Raji (cell line): ENCODE measurements around the gene HYAL1.

ENCODE experiments used
- POLR2A ChIP-seq: IDR thresholded peaks from 2 replicates; pipeline ENCODE4 v1.6.1; 2011; ENCODE audit warnings: low read depth, low read length, control low read depth; ENCODE audit not compliant: insufficient read depth

HYAL1 gene

DNA sequence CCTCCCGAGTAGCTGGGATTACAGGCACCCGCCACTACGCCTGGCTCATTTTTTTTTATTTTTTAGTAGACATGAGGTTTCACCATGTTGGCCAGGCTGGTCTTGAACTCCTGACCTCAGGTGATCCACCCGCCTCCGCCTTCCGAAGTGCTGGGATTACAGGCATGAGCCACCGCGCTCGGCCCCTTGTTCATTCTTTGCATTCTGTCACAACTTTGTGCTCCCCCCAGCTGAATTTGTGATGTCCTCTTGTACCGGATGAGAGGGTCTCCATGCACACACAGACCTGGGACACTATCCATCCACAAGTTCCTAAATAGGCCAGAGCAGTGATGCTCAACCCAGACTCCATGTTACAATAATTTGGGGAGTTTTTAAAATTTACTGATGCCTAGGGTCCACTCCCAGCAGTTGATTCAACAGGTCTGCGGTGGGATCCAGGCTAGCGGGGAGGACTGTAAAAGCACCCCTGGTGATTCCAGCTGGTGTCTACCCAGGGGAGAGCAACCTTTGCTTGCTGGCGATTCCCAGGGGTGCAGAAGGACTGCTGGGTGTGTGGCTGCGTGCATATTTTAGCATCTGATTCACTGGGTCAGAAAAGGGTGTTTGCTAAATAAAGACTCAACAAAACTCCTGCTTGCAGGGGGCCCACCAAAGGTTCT is 36.2 kb upstream of the HYAL1 start:
- TF ChIP-seq POLR2A = no peak

DNA sequence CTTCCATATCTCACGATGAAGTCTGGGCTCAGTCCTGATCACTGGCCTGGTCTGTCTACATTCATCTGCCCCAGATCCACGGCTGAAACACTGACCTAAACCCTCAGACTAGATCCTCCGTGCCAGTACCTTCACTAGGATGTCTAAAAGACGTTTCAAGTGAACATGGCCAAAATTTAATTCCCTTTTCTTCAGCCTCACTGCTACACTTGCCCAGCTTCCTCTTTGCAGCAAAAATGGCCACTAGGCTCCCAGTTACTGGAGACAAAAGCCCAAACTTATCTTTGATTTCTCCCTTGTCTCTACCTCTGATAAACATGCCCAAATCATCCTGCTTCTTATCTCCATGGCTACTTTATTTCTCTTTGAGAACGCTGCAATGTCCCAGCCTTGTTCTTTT is 35.6 kb upstream of the HYAL1 start:
- no peak for TF ChIP-seq POLR2A

DNA sequence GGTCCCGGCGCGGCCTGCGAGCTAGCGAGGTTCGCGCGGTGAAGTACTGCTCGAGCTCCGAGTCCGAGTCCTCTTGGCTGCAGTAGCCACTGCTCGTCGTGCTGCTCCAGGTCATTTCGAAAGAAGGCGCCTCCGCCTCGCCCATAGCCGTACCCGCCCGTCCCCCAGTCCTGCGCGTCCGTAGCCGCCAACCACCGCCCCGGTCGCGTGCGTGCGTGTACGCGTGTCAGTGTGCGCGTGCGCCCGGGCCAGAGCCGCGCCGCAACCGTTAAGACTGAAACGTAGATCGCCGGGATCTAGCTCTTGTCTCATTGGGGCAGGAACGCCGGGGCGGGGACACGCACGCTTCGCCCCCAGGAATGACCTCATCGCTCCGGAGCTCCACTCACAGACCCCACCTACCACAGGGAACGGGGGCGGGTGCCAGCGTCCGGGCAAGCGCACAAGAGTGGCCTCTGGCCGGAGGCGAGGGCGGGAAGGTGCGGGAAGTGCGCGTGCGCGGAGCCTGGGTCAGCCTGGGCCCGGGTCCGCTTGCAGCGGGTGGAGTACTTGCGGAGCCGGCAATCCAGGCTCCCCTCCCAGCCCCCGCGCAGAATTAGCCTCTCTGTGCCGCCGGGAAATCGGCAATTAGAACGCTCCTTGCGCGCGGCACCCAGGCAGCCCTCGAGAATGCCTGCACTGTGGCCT is 33.9 kb upstream of the HYAL1 start:
- TF ChIP-seq POLR2A = peak; percentile 83

DNA sequence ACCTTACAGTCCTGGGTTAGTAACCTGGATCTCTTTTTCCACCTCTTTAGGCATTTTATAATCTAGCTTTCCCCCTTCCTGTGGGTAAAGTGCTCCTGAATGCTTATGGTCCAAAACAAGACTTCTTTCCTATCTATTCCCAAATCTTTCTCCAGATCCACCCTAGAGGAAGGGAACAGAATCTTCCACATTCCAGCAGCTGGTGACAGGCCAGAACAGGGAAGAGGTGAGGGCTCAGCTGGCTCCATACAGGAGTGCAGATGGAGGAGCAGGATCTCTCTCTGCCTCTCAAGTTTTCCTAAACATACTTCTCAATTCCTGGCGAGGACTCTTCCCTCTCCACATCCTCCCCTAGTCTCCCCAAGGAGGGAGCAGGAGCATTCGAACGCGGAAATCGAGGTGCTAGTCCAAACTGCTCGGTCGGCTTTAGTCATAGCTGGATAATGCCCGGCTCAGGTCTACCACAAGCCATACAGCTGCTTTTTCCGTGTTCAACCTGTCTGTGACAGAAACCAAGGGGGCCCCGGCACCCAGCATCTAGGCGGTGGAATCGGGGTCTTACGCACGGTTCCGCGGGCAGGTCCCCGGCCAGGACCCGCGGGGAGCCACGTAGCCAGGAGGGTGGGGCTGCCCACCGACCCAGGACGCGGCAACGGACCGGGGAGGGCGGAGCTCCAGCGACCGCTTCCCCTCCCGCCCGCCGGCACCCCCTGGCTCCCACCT is 33.2 kb upstream of the HYAL1 start:
- TF ChIP-seq POLR2A = no peak

DNA sequence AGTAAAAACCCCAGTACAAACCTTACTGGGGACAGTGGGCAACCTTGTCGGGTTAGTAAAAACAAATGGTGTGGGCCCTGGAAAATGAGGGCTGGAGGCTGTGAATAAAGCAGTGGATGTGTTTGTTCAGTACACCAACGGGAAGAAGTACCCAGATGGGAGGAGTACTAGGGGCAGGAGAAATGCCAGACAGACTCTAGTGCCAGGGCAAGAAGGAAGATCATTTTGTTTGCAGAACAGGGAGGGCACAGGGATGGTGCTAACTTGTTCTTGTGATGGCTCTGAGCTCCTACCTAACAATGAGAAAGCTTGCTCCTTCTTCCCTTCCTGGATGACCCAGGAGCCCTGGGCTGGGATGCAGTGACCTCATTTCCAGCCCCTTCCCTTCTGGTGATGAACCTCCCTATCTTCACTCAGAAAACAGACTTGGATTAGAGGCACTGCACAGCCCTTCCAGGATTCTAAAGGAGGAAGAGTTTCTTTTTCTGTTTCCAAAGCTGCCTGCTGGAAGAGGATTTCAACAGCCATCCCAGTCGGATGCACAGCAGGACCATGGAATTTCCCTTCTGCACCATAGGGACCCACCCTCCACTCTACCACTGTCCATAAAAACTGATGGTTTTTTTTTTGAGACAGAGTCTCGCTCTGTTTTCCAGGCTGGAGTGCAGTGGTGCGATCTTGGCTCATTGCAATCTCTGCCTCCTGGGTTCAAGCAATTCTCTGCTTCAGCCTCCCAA is 31.1 kb upstream of the HYAL1 start:
- no peak for TF ChIP-seq POLR2A

DNA sequence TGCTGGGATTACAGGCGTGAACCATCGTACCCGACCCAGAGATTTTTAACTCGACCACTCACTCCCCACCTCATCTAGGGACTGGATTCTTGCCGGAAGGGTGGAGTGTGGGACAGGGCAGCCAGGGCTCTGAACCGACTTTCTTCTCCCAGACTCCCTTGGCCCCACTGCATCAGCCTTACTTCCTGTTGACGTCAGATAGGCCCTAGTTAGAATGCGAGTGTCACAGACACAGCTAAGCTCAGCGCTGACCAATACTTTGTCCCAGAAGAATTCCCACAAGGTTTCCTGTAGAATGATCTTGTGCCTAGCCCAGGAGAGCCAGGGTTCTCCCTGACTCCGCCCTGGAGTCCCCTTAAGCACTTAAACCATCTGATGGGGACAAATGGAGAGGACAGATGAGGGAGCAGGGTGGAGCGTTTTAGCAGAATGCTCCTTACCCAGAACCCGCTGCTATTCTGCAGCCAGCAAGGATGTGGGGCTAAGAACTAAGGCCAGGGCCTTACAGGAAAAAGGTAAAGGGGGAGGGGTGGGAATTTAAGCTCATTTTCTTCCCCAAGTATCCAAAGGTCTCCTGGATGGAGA is 30.5 kb upstream of the HYAL1 start:
- no peak for TF ChIP-seq POLR2A

DNA sequence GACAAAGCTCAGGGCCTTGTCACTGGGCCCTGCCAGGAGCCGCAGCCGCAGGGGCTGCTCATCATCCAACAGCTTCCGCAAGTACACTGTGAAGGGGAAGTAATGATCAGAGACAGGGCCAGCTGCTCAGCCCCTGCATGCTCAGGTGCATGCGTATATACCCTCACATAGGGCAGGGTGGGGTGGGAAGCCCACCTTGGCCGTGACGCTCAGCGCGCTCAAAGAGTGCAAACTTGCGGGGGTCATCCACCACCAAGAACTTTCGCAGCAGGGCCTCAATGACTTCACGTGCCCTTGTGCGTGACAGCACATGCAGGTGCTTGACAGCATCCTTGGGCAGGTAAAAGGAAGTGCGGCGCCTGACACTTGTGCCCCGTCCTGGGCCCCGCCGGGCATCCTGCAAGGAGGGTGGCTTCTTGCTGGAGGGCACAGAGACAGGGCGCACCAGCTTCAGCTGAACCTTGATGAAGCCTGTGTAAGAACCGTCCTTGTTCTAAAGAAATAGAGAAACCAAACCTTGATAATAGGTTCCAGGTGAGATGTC is 28.1 kb upstream of the HYAL1 start:
- TF ChIP-seq POLR2A = no peak

DNA sequence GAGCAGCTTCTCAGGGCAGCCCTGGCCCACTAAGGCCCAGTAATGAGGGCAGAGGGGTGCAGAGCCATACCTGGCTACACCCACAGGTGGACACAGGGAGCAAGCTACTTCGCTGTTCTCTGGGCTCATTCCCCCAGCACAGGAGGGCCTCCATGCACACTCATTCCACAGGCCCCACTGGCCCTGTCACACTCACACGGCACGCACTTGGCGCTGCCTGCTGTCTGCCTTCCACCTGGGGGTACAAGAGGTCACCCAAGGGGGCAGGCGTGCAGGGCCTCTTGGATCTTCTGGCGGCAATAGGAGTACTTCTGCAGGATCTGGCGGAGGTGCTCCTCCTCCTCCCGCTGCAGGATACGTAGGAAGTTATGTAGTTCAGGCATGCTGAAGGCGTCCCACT is 27.0 kb upstream of the HYAL1 start:
- TF ChIP-seq POLR2A = no peak

DNA sequence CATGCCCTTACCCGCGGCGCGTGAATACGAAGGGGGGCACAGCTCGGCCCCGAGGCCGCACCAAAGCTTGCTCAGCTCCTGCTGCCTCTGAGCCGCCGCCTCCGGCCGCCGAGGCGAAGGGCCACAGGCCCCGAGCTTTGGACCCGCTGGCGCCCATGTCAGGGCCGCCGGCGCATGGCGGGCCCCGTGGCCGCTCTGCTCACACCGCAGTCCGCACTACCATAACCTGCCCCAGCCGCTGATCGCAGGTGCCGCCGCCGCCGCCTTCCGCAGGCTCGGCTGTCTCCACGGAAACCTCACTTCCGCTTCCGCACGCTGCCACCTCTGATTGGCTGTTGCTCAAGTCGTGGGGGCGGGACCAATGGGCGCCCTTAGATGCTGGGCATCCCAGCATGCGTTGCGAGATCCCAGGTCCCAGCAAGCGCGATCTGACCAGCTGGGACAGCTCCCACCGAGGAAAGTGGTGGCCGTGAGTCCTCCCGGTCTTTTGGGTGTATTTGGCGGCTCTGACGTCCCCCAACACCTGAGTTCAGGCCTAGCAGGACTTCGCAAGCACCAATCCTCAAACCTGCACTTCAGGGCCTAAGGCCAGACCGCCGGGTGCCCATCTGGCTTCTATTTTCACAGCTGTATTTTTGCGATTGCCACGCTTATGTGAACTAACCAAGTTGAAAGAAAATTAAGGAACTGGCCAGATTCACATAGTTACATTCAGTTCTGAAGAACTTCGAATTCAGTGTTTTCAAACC is 24.7 kb upstream of the HYAL1 start, which contains the start of gene TUSC2:
Gene TUSC2 (minus strand): TSS at position 281 of the 749 bp plus-strand sequence. CDS start 124 bp downstream, at position 157.
- TF ChIP-seq POLR2A = peak; percentile 80

DNA sequence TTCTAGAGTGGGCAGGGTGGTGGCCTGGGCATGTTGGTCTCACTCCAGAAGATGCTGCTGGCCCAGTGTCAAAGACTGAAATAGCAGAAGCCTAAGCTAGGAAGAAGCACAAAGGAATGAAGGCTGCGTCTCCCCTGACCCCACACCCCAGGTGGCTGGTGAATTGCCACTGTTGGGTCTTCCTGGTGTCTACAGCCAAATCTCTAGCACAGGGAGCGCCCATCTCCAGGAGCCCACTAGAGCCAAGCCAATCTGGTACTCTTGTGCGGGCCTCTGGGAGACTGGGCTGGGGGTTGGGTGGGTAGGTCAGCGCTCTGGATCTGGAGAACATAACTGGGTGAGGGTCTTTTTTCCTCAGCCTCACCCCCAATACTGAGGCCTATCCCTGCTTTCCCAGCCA is 23.8 kb upstream of the HYAL1 start:
- no peak for TF ChIP-seq POLR2A

DNA sequence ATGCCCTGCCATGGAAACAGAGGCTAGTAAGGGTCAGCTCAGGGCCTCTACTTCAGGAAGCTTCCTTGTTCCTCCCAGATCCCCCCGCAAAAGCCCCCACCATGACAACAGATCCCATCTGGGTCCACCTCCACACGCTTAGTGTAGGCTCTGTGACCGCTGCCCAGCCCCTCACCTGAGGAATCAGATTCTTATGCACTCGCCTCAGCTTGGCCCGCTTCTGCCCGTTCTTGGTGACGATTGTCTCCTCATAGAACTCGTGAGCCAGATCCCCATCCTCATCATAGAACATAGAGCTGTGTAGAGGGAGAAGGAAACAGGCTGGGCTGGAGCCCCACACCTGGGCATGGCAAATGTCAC is 22.8 kb upstream of the HYAL1 start:
- no peak for TF ChIP-seq POLR2A

DNA sequence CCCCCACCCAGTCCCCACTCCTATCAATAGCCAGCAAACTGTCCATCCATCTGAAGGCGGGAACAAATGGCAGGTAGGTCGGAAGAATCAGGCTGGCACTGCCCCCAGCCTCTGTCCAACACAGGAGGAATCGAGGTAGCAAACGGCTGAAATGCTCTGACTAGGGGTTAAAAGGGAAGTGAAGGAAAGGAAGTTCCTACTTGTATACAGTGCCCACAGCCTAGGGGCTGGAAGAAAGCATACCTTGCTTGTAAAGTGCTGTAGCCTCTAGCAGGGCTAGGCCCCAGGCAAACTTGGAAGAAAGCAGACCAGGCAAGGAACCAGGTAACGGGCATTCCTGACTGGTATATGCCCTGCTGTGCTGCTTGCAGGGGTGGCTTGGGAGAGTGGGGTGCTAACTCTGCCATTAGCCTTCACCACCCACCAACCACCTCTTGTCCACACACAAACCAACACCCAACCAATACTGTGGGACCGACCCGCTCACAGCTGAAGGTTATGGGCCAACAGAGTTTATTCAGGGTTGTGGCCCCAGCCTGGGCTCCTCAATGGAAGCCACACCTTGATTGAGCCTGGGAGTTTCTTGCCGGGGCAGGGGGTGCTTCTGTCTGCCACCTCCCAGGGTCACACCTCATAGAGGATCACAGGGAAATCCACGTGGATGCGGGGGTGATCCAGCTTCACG is 22.3 kb upstream of the HYAL1 start:
- no peak for TF ChIP-seq POLR2A

DNA sequence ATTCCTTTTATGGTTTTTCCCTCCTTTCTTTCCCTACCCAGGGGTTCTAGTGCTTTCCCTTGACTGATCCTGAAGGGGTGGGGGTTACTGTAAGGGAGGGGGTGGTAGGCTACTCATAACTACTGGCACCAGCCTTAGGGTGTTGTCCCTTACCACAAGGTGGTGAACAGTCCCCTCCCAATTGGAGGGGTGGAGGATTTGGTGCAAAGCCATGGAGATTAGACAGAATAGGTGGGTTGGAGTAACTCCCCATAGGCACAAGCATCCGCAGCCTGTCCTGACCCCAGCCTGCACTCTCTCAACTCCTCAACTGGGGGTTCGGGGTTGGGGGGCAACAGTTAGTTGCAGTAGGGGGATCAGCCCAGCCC is 21.7 kb upstream of the HYAL1 start:
- TF ChIP-seq POLR2A = no peak

DNA sequence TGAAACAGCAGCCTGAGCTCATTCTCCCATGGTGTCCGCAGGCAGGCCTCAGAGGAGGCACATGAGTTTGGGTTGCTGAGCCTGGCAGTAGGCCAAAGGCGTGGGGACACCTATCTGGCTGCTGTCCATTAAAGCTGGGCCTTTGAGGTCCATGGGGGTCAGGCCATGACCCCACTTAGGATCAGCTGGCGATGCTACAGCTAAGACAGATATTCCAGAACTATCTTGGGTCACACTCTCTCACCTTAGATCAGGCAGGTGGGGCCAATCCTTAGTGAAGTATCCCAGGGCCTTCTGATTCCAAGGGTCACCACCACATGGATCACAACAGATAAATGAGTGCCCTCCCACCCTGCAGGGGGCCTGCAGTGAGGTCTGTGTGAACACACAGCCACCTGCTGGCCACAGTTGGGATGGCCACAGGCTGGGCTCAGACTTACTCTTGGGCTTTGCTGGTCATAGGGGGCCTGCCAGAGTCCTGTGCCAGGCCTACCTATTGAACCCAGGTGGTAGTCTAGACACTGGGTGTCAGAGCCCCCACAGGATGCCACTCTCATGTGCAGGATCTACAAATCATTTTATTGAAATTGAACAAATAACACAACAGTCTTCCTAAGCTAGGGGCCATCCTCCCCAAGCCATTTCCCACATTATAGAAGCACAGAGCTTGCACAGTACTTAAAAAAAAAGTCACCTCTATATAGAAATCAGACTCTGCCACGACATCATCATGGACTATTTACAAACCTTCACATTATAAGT is 21.2 kb upstream of the HYAL1 start:
- TF ChIP-seq POLR2A = no peak
